Uterus (tissue), 4 donors: ENCODE data around the gene KCNJ4. TPM values are rescaled to one million over a fixed set of nuclear protein-coding genes. Genes with fewer than 3 reads are reported as not detected.

Experiments used
- DNase-seq, 2 donors: peaks; one replicate each; pipeline ENCODE4 v3.0.0-alpha.2; 2019 to 2020
- H3K27ac ChIP-seq, 2 donors: fragments of 200-600 bp; sonication (generic); 1 replicate in 1 of 2; 2 replicates in 1 of 2; pipeline ENCODE4 v1.5.1; 2016 to 2018
- H3K27me3 ChIP-seq, 2 donors: fragments of 200-600 bp; sonication (generic); one replicate each; pipeline ENCODE4 v1.5.1; 2018 to 2019; ENCODE audit warnings: control low read depth in 1 of 2
- H3K36me3 ChIP-seq, 2 donors: fragments of 200-600 bp; sonication (generic); one replicate each; pipeline ENCODE4 v1.5.1; 2019; ENCODE audit warnings: control low read depth in 1 of 2
- H3K4me1 ChIP-seq, 2 donors: fragments of 200-600 bp; sonication (generic); one replicate each; pipeline ENCODE4 v1.5.1; 2018 to 2019; ENCODE audit warnings: control low read depth in 1 of 2
- H3K4me3 ChIP-seq, 2 donors: fragments of 200-600 bp; sonication (generic); 1 replicate in 1 of 2; 2 replicates in 1 of 2; pipeline ENCODE4 v1.5.1; 2018 to 2019; ENCODE audit warnings: mild to moderate bottlenecking in 1 of 2
- H3K9me3 ChIP-seq, 2 donors: fragments of 200-600 bp; sonication (generic); one replicate each; pipeline ENCODE4 v1.5.1; 2019; ENCODE audit warnings: control low read depth in 1 of 2
- POLR2A ChIP-seq, 2 donors: fragments of 450-650 bp; IDR thresholded peaks; one replicate each; pipeline ENCODE4 v1.6.1; 2016; ENCODE audit warnings: antibody characterized with exemption in 2 of 2, mild to moderate bottlenecking in 1 of 2, moderate library complexity in 1 of 2
- intact Hi-C: fragments of 100-400 bp; cut with DNase I; formaldehyde crosslinking; loops from one replicate; pipeline ENCODE4 v1.15.1; 2023; ENCODE audit warnings: low total_unique reads
- total RNA-seq, 4 donors: library from RNA; depleted of rRNA in 3 of 4; stranded (reverse); fragments of >200 nt in 3 of 4; gene quantifications; one replicate each; pipeline versions ENCODE4 v1.1.0 to v1.2.4, GENCODE V29; 2014 to 2023
- TF ChIP-seq, protein P1 (sequence below), 4 experiments: fragments of 200-600 bp in 2 of 4; fragments of 450-650 bp in 2 of 4; sonication (generic) in 2 of 4; IDR thresholded peaks; one replicate each; pipeline ENCODE4 v1.5.1; 2016 to 2019; ENCODE audit warnings: antibody characterized with exemption in 4 of 4, mild to moderate bottlenecking in 2 of 4, moderate library complexity in 1 of 4
- donor health status: DM: yes; HTN: yes; CAD: no.

The KCNJ4 gene
- total RNA-seq, 4 donors from 2014 or later = 0.21 to 1.1 TPM; not detected in 2

DNA sequence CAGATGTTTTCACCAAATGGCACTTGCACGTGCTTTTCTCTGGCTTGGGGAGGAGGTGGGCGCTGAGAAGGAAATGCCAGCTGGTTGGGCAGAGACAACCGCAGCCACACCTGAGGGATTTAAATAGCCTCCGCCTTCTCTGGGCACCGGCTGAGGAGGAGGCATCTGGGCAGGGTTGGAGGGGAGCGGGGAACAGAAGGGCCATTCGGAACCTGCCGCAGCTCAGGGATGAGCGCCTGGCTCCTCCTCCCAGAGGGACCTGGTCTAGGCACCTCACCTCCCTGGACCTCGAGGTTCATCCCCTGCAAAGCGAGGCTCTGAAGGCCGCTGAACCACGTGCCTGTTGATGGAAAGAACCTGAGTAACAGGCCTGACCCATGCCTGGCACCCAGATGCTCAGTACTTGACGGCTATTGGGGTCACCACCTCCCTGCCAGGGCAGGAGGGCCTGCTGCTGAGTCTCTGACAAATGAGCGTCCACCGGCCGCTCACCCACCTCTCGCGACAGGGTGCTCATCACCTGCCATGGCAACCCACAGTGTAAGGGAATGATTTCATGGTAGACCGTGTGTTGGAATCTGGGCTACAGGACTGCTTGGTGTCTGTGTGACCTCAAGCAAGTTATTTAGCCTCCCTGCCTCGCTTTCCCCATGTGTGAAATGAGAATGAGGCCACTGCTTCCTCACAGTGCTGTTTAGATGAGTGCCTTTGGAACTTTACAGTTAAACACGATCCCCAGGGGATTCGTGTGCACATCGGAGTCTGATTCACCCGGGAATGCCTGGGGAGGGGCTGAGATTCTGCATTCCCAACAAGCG is 10.9 kb upstream of the KCNJ4 start:
- no peaks in the 10 kb centered on the region for H3K27me3 ChIP-seq
- H3K36me3 ChIP-seq = no peaks in the 10 kb centered on the region
- intact Hi-C loops = no loop called here
- H3K4me1 ChIP-seq = peaks cover 0 to 4% of the 10 kb centered on the region in 2 donors
- H3K4me3 ChIP-seq = no peak overlapping the region
- TF ChIP-seq, protein P1, sequence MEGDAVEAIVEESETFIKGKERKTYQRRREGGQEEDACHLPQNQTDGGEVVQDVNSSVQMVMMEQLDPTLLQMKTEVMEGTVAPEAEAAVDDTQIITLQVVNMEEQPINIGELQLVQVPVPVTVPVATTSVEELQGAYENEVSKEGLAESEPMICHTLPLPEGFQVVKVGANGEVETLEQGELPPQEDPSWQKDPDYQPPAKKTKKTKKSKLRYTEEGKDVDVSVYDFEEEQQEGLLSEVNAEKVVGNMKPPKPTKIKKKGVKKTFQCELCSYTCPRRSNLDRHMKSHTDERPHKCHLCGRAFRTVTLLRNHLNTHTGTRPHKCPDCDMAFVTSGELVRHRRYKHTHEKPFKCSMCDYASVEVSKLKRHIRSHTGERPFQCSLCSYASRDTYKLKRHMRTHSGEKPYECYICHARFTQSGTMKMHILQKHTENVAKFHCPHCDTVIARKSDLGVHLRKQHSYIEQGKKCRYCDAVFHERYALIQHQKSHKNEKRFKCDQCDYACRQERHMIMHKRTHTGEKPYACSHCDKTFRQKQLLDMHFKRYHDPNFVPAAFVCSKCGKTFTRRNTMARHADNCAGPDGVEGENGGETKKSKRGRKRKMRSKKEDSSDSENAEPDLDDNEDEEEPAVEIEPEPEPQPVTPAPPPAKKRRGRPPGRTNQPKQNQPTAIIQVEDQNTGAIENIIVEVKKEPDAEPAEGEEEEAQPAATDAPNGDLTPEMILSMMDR (IDR thresholded peaks at IDR 0.05) = no peak
- no peak for TF ChIP-seq POLR2A (IDR thresholded peaks at IDR 0.05)
- no peak for DNase-seq
- no peaks in the 10 kb centered on the region for H3K9me3 ChIP-seq
- H3K27ac ChIP-seq = no peak overlapping the region

DNA sequence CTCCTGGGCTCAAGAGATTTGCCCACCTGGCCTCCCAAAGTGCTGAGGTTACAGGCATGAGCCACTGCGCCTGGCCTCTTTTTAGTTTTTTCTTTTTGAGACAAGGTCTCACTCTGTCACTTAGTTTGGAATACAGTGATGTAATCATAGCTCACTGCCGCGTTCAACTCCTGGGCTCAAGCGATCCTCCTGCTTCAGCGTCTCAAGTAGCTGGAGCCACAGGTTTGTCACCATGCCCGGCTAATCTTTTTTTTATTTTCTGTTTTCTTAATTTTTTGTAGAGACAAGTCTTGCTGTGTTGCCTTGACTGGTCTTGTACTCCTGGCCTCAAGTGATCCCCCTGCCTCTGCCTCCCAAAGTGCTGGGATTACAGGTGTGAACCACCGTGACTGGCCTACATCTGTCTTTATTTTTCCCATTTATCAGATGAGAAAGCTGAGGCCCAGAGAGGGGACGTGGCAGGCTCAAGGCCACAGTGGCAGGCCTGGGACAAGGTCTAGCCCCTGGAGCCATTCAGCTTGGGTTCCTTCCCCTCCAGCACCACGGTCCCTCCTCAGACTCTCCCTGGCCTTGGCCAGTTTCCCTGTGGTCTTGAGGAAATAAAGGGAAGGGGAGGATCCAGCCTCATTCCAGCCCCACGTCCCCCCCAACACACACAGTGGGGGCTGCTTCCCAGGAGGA is 10.1 kb upstream of the KCNJ4 start:
- Histone ChIP-seq H3K27me3 (no peaks in the 10 kb centered on the region), H3K9me3 (no peaks in the 10 kb centered on the region), H3K36me3 (no peaks in the 10 kb centered on the region), H3K4me3 (no peak overlapping the region), H3K4me1 (peaks cover 0 to 4% of the 10 kb centered on the region in 2 donors), H3K27ac (no peak overlapping the region)
- no peak for TF ChIP-seq POLR2A (IDR thresholded peaks at IDR 0.05)
- TF ChIP-seq, protein P1 (IDR thresholded peaks at IDR 0.05) = no peak
- intact Hi-C loops = no loop called here
- no peak for DNase-seq

GRCh38 chr22:38462960-38463784 is 8.2 kb upstream of the KCNJ4 start:
- intact Hi-C loops = no loop called here
- no peaks in the 10 kb centered on the region for H3K36me3 ChIP-seq
- no peak for TF ChIP-seq POLR2A (IDR thresholded peaks at IDR 0.05)
- TF ChIP-seq, protein P1 (IDR thresholded peaks at IDR 0.05) = no peak
- DNase-seq = peak in 1 of 2 donors; percentile 27
- H3K4me3 ChIP-seq = no peak overlapping the region
- H3K27ac ChIP-seq = no peak overlapping the region
- no peaks in the 10 kb centered on the region for H3K4me1 ChIP-seq
- no peaks in the 10 kb centered on the region for H3K27me3 ChIP-seq
- H3K9me3 ChIP-seq = no peaks in the 10 kb centered on the region

DNA sequence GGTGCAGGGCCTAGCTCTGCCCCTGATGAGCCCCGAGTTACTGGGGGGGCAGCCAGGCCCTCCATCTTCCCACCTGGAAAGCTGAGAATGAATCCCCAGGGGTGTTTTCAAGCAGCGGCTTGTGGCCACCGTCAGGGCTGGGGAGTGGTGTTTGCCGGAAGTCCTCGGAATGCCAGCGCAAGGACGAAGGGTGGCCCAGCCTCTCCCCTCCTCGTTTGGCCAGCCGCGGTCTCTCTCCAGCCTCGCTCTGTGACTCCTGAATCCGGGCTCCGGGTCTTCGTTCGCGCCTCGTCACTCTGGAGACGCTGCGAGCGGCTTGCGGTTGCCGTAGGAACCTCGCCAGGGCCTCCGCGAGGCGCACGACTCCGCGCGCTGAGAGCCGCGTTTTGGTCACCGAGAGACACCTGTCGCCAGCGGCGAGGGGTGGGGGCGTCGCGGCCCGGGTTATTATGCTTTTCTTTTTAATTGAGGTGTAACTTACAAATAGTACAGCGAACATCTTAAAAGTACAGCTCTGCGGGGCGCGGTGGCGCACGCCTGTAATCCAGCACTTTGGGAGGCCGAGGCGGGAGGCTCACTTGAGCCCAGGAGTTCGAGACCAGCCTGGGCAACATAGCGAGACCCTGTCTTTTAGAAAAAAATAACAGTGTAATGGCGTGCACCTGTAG is 6.5 kb upstream of the KCNJ4 start:
- peaks cover 0 to under 1% of the 10 kb centered on the region in 2 donors for H3K27me3 ChIP-seq
- H3K4me3 ChIP-seq = no peak overlapping the region
- intact Hi-C loops = no loop called here
- peak; percentile 59 to 78 for DNase-seq
- no peaks in the 10 kb centered on the region for H3K36me3 ChIP-seq
- no peaks in the 10 kb centered on the region for H3K4me1 ChIP-seq
- no peaks in the 10 kb centered on the region for H3K9me3 ChIP-seq
- no peak overlapping the region for H3K27ac ChIP-seq
- TF ChIP-seq POLR2A (IDR thresholded peaks at IDR 0.05) = peak in 1 of 2 donors; percentile 34
- TF ChIP-seq, protein P1 (IDR thresholded peaks at IDR 0.05) = peak in 1 of 4 experiments; percentile 8
